KMS-11 (cell line): Measurements from ENCODE around the gene VWA3A.

Source experiments
- H2AFZ ChIP-seq: fragments of 200-600 bp; sonication (generic); 2 replicates; pipeline ENCODE4 v1.6.1; 2016; ENCODE audit warnings: antibody characterized with exemption, mixed run types, low read depth
- H3K27ac ChIP-seq: fragments of 200-600 bp; sonication (generic); 2 replicates; pipeline ENCODE4 v1.6.1; 2016; ENCODE audit warnings: mild to moderate bottlenecking, mixed run types
- H3K27me3 ChIP-seq: fragments of 200-600 bp; sonication (generic); 2 replicates; pipeline ENCODE4 v1.6.1; 2017; ENCODE audit warnings: mild to moderate bottlenecking, low read depth, mixed run types, moderate library complexity; ENCODE audit not compliant: insufficient read depth
- H3K36me3 ChIP-seq: fragments of 200-600 bp; sonication (generic); 2 replicates; pipeline ENCODE4 v1.6.1; 2017; ENCODE audit warnings: mild to moderate bottlenecking, mixed run types; ENCODE audit not compliant: insufficient read depth
- H3K4me1 ChIP-seq: fragments of 200-600 bp; sonication (generic); 2 replicates; pipeline ENCODE4 v1.6.1; 2016; ENCODE audit warnings: mild to moderate bottlenecking, low read depth, mixed run types; ENCODE audit not compliant: poor library complexity, severe bottlenecking
- H3K4me2 ChIP-seq: fragments of 200-600 bp; sonication (generic); 2 replicates; pipeline ENCODE4 v1.7.0; 2016; ENCODE audit warnings: mild to moderate bottlenecking, mixed run types
- H3K4me3 ChIP-seq: fragments of 200-600 bp; sonication (generic); IDR thresholded peaks from 2 replicates; pipeline ENCODE4 v1.6.1; 2017; ENCODE audit warnings: low read depth, low read length, mixed read lengths; ENCODE audit not compliant: insufficient read depth
- H3K79me2 ChIP-seq: fragments of 200-600 bp; sonication (generic); 2 replicates; pipeline ENCODE4 v1.6.1; 2016; ENCODE audit warnings: low read depth, mixed run types; ENCODE audit not compliant: insufficient read depth
- H3K9ac ChIP-seq: fragments of 200-600 bp; sonication (generic); 2 replicates; pipeline ENCODE4 v1.6.1; 2016; ENCODE audit warnings: mild to moderate bottlenecking, mixed run types
- H4K20me1 ChIP-seq: fragments of 200-600 bp; sonication (generic); 2 replicates; pipeline ENCODE4 v1.6.1; 2016; ENCODE audit warnings: mild to moderate bottlenecking, mixed run types; ENCODE audit not compliant: insufficient read depth
- CTCF ChIP-seq: fragments of 200-600 bp; sonication (generic); conservative IDR thresholded peaks from 2 replicates; pipeline ENCODE4 v1.6.1; 2017; ENCODE audit warnings: low read depth, mild to moderate bottlenecking, antibody characterized with exemption, low read length, moderate library complexity, mixed read lengths

Gene VWA3A

GRCh38 chr16:22177968-22178930 is 85.9 kb downstream of the VWA3A start:
- H3K27me3 ChIP-seq: no peaks in the 10 kb centered on the region
- no peak overlapping the region for H2AFZ ChIP-seq
- H3K27ac ChIP-seq: no peak overlapping the region
- no peaks in the 10 kb centered on the region for H3K36me3 ChIP-seq
- no peak for TF ChIP-seq CTCF
- no peak overlapping the region for H3K4me2 ChIP-seq
- H3K79me2 ChIP-seq: no peaks in the 10 kb centered on the region
- H3K4me1 ChIP-seq: no peaks in the 10 kb centered on the region
- no peaks in the 10 kb centered on the region for H4K20me1 ChIP-seq
- no peak overlapping the region for H3K4me3 ChIP-seq
- no peak overlapping the region for H3K9ac ChIP-seq

DNA sequence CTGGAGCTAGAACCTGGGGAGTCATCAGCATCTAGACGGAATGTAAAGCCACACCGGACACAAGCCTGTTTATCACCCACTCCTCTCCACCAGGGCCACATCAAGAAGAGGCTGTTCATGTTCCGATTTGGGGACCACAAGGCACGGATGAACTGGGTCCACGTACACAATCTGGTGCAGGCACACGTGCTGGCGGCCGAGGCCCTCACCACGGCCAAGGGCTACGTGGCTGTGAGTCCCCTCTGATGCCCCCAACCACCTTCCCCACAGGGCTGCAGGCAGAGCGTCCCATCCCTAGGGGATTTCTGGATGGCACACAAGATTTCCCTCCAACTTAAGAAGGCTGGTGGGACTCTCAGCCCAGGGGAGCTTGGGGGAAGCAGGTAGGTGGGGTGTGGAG is 89.1 kb downstream of the VWA3A start:
- H3K79me2 ChIP-seq: no peaks in the 10 kb centered on the region
- no peaks in the 10 kb centered on the region for H4K20me1 ChIP-seq
- H3K9ac ChIP-seq: no peak overlapping the region
- H3K36me3 ChIP-seq: no peaks in the 10 kb centered on the region
- H3K27ac ChIP-seq: no peak overlapping the region
- no peak overlapping the region for H2AFZ ChIP-seq
- H3K4me2 ChIP-seq: no peak overlapping the region
- no peaks in the 10 kb centered on the region for H3K27me3 ChIP-seq
- no peak overlapping the region for H3K4me3 ChIP-seq
- H3K4me1 ChIP-seq: no peaks in the 10 kb centered on the region
- no peak for TF ChIP-seq CTCF

DNA sequence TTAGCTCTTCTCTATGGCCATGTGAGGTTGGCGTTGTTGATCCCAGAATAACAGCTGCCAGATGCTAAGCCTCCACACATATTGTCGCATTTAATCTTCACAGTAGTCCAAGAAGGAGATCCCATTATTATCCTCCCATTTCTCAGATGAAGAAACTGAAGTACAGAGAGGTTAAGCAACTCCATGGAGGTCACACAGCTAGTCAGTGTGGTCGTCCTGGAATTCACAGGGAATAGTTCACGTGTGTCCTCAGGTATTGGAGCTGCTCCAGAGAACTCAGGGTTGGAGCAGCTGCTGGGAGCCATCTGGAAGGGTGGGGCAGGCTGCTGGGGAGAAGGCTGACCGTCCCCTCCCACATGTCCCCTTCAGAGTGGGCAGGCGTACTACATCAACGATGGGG is 89.5 kb downstream of the VWA3A start:
- no peak for TF ChIP-seq CTCF
- Histone ChIP-seq H3K4me3 (no peak overlapping the region), H3K27ac (no peak overlapping the region), H3K27me3 (no peaks in the 10 kb centered on the region), H3K36me3 (no peaks in the 10 kb centered on the region), H3K4me2 (no peak overlapping the region), H3K4me1 (no peaks in the 10 kb centered on the region), H3K9ac (no peak overlapping the region), H2AFZ (no peak overlapping the region), H4K20me1 (no peaks in the 10 kb centered on the region), H3K79me2 (no peaks in the 10 kb centered on the region)

DNA sequence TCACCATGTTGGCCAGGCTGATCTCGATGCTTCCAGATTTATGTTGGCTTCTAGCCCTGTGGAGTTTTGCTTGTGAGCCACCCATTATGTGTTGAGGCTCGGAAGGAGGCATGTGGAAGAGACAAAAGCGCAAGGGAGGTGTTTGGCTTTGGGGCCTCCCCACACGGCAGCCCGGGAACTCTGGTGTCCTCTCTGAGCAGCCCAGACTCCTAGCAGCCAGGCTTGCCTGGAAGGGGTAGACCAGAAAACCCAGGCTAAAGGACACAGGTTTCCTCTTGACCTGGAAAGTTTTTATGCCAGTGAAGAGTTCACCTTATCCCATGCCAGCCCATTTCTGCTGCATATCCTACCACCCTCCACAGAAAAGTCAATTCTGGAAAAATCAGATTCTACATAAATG is 91.0 kb downstream of the VWA3A start:
- TF ChIP-seq CTCF: no peak
- Histone ChIP-seq H3K36me3 (no peaks in the 10 kb centered on the region), H3K4me2 (no peak overlapping the region), H4K20me1 (no peaks in the 10 kb centered on the region), H3K9ac (no peak overlapping the region), H3K4me3 (no peak overlapping the region), H3K27me3 (no peaks in the 10 kb centered on the region), H3K4me1 (peaks cover 7% of the 10 kb centered on the region), H3K27ac (no peak overlapping the region), H3K79me2 (no peaks in the 10 kb centered on the region), H2AFZ (no peak overlapping the region)
